Stimulated activated CD4-positive, alpha-beta T cell treated with anti-CD3 and anti-CD28 coated beads, Interleukin-12 subunit alpha, Interleukin-12 subunit beta, amount 100 ng/mL, for 4 hours (primary cell): Measurements from ENCODE around the gene TMEM181.
"Not testable (repeated sequence)": the region's sequence is repeated elsewhere in the genome, so short reads cannot be mapped to it uniquely, and the experiment has no call there.

Experiments
- DNase-seq: peaks from one replicate; pipeline ENCODE4 v3.0.0-alpha.2; 2020

Gene TMEM181

DNA sequence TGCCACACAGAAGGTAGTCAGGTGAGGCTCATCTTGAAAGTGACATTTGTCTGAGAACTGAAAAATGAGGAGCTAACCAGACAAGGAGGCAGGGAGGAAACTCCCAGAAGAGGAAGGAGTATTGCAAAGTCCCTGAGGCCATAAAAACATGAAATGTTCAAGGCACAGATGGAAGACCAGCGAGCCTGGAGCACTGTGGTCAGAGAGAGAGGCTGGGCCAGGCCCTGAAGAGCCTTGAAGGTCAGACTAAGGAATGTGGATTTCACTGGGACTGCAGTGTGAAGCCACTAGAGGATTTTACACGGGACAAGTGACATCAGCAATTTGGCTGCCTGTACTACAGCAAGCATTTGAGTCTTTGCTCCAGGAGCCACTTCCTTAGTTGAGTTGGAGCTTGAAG, 21.1 kb upstream of the TMEM181 start:
- DNase-seq = no peak

DNA sequence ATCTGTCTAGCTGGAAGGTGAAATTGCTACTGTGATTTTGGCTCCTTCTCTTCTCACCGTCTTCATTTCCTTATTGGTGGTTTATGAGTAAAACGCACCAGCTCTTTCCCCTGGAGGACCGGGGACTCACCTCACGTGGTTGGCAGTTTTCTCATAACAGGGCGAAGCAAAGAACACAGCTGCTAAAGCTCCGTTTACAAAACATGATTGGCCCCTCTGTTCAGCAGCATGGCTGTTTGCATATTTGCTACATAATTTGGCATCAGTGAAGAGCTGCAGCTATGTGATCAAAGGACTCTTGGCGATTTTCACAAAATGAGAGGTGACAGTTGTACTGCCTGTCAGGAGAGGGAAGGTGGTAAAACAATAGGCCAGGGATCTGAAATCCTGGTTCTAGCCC, 20.5 kb upstream of the TMEM181 start:
- DNase-seq = no peak

DNA sequence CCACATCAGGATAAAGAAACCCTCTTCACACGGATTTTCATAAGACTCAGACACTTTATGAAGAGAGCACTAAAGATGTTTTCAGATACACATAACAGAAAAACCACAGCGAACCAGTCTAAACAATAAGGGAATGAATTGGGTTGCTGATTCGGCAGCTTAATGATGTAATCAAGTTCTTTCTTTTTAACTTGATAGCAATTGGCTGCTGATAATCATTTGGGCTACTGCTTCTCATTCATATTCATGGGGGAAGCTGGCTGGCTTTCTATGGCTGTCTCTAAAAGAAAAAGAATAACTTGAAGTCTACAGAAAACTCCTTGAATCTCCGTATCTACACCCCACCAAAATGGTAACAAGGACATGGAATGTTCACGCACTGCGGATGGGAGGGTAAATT, 20.0 kb upstream of the TMEM181 start:
- no peak for DNase-seq

DNA sequence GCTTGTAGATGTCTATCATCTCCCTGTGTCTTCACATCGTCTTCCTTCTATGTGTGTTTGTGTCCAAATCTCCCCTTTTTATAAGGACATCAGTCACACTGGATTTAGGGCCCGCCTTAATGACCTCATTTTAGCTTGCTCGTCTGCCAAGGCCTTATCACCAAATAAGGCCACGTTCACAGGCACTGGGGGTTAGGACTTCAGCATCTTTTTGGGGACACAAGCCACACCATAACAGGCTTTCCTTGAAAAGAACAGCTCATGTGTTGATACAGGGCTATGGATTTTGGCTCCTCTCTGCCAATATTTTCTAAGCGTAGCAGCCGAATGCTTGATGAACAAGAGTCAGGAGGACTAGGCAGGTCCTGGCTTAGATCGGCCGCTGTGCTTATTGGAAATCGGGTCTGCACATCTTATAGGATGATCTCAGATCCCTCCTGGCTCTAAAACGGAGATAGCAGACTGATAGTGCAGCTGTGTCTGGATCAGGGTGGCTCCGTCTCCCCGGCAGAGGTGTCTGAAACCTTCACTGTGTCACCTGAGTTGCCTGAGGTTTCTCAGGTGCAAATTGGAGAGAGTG, 16.2 kb upstream of the TMEM181 start:
- no peak for DNase-seq

DNA sequence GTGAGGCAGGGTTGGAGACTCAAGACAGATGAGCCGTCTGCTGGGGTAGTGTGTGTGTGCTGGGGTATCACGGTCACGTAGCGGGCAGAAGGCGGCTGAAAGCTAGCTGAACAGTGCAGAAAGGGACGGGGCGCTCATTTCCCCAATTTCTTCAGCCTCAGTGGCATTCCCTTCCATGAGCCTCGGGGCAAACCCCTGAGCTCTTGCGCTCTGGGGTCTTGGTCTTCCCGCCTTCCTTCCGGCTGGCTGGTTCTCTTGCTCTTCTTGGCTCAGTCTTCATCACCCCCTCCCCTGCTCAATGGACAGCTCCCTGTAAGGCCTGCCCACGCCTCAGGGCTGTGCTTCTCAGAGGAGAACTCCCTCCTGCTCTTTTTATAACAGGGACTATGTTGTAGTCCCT, 15.5 kb upstream of the TMEM181 start:
- DNase-seq = no peak

DNA sequence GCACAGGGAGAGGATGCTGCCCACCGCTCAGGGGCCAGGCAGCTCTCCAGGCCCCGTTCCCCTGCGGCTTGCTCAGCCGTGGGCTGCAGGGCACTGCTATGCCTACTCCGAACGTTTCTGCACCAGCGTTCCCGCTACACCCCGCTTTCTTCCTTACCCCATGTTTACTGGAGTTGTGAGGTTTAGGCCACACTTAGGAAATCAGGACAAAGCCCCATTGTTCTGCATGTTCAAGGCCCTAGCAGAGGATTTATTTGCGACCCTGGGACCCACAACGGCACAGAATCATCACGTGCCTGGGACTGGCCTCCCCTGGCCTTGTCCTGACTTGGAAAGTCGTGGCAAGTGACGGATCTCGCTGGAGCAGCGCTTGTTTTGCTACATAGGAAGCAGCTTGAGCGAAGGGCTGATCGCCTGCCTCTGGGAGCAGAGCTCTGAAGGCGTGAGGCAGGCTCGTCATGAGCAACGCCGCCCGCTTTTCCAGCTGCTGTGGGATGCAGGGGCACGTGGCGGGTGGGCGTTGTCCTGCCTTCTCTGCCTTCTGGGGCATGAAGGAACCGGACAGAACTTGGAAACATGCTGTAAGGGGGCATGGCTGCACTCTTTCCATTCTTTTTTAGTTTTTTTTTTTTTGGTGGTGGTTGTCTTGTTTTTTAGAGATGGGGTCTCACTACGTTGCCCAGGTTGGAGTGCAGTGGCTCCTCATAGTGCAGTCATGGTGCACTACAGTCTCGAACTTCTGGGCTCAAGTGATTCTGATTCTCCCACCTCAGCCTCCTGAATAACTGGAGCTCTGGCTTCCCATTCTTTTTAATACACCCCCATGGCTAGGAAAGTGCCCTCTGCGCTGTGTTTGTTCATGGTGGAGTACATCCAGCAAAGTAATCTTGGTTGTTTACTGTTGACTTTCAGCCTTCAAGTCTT, 14.6 kb upstream of the TMEM181 start:
- no peak for DNase-seq

DNA sequence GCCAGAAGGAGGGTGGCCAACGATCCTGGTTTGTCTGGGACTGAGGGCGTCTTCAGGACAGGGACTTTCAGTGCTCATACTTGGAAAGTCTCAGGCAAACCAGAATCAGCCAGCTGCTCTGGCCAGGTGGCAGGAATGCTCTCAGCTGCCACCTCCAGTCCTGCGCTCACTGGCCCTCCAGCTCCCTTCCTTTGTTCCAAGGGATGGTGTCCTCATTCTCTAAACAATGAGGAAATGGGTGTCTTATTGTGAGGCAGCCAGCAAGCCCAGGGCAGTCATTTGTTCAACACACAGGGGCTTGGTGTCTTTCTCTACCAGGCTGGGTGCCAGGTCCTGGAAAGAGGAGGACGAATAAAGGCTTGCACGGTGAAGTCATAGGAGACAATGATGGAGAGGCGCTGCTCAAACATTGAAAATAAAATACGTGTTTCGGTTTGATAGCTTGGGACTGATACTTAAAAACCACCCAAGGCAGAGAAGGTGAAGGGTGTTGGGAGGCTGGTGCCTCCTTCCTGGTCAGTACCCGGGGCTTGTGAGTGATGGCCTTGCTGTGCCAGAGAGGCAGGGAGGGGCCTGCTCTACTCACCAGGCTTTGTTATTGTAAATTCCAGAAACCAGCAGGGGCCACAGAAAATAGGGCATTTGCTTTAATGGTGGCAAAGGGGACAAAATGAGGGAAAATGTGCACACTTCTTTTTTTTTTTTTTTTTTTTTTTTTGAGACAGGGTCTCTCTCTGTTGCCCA, 11.3 kb upstream of the TMEM181 start:
- no peak for DNase-seq

DNA sequence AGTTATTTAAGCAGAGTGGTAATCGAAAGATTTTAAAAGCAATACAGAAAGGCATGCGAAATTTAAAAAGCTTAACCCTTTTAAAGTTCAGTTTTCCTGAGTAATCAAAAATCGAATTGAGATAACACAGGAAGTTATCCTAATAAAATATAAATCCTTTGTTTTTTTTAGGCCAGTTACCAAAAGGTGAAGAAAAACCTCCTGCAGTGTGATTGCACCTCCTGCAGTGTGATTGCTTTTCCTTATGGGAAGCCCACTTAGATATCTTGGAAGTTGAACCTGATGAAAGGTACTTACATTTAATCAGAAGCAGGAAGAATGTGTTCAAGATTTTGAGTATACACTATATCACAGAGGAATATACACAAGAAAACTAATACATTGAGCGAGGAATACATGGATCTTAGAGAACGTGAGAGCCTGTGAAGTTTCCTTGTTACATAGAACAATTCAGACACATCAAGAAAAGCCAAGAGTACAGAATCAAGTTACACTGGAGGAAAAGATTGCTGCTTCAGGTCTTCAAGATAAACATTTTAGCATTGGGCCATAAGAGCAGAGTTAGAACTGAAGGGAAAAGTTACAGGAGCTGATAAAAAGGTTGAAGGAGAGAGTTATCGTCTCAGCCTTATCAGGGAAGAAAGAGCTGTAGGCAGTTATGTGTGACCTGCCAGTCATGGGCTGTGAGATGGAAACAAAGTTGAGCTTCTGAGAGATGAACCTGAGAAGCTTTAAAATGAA, 7.7 kb upstream of the TMEM181 start:
- no peak for DNase-seq

DNA sequence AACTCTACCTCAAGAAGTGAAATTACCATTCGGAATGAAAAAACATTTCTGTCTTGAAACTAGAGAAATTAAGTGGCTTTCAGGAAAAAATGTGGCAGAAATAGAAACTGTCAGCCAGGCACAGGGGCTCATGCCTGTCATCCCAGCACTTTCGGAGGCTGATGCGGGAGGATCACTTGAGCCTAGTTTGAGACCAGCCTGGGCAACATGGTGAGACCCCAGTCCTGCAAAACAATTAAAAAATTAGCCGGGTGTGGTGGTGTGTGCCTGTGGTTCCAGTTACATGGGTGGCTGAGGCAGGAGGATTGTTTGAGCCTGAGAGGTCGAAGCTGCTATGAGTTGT, 7.1 kb upstream of the TMEM181 start:
- DNase-seq = no peak

DNA sequence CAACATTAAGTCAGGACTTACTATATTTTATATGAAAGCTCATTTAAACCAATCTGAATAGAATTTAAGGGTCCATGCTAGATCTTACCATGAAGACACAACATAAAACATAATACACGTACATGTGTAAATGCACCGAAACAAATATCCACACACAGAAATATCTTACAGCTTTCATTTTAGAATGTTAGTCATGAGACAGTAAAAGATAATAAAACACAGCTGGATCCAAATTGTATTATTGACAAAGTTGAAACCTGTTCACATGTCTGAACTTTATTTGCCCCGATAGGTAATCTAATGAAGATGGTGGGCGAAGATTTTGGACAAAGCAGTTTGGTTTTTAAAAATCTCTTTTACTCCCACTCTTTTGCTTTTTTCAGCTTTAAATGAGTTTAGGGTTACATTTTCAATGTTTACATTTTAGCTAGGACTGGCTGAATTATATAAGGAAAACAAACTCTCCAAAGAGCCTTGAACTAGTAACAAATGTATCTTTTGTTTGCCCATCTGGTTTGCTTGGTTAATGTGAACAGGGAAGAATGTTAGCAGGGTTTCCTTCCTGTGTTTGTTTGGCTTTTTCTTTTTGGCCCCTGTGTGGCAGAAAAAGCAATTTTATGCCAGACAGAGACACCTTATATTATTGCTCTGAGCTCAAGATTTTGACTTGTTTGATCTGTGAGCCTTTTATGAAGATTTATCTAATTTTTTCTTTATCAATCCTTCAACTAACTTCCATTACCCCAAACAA, 5.1 kb upstream of the TMEM181 start:
- DNase-seq = no peak

DNA sequence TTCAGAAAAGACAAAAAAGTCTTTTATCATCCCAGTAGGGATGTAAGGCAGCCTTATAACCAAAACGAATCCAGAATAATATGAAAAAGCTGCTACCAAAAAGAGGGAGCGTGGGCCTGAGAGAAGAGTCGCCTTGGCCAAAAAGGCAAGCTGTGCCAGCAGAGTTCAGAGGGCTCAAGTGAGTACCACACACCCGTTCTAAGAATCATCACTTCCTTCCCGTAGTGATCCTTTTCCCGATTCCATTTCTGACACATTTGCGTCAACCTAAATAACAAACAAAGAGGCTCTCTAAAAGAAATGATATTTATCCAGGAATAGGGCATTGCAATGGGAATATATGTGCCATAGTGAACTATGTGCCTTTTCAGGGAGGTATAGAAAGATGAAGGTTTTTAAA, 3.8 kb upstream of the TMEM181 start:
- DNase-seq = no peak

DNA sequence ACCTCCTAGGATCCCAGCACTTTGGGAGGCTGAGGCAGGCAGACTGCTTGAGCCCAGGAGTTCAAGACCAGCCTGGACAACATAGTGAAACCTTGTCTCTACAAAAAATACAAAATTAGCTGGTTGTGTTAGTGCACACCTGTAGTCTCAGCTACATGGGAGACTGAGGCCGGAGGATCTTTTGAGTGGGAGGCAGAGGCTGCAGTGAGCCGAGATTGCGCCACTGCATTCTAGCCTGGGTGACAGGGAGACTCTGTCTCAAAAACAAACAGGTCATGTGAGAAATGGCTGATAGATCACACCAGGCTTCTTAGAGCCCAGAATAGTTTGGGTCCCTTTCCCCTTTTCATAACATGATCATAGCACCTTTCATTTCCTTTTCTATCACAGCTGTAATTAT, 2.8 kb upstream of the TMEM181 start:
- not testable (repeated sequence) for DNase-seq

DNA sequence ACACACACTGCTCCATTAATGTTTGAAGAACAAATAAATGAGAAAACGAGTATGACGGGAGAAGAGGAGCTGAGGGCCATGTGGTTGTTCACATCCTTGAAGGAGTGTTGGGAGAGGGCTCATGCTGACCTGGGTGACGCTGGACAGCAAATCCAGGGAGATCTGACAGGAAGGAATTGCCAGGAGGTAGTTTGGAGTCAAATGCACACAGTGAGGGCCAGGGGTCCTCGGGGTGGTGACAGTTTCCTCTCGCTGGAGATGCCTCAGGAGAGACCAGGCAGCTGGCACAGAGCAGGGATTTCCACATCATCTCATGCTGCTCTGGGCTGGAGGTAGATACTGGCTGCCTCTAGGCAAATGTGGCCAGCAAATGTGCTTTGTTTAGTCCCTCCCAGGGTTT, 2.0 kb upstream of the TMEM181 start:
- DNase-seq = no peak

DNA sequence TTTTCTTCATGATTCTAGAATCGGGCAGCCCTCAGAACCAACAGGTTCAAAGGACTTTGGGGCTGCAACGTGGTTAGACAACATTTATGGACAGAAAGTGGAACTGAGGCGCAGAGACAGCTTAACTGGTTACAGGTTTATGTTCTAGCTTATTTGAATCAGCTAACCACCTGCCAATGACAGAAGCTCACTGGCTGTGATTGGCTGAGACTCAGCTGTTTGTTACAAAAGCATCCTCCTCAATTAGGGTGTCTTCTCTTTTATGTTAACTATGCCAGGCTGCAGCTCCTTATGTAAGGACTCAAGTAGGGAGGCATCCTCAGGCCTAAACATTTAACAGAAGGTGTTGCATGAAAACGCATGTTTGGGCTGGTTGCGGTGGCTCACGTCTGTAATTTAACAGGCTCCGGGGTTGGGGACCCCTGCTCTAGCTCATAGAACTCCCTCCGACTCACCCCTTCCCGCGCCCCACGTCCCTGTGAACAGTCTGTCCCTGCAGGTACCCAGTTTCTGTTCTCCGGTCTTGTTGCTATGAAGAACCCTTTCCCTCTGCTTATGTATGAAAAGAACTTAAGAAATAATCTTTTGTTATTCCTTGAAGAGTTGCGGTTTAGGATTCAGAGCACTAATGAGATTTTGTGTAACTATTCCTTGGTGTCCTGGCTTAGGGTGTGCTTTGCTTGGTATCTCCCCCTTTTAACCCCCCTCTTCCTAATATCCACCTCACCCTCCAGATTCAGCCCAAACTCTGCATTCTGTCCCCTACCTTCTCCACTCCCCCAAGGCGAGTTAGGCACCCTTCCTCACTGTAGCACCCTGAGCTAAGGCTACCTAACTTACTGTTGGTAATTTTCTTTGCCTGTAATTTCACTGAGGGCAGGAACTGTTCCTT, 1.2 kb upstream of the TMEM181 start:
- DNase-seq = no peak

DNA sequence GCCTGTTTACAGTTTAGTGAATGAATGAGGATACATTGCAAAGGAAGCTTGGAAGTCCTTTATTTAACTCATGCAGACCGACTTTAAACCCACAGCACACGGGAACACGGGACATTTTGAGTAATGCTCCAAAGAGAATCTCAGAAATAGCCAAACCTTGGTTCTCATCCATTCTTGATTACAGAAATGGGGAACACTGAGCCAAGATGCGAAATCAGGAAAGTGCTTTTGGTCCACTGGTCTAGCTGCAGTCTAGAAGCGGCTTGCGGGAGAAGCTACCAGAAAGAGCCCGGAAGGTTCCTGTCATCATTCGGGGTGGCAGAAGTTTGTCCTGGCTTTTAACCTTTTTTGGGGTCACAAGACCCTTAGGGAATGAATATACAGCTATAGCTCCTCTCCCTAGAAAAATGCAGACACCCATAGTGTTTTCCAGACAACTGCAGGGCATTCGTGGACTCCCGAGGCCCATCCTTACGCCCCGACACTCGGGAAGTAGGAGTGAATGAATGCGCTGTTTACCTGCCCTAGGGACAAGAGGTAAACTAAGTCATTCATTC, 475 bp upstream of the TMEM181 start:
- no peak for DNase-seq

DNA sequence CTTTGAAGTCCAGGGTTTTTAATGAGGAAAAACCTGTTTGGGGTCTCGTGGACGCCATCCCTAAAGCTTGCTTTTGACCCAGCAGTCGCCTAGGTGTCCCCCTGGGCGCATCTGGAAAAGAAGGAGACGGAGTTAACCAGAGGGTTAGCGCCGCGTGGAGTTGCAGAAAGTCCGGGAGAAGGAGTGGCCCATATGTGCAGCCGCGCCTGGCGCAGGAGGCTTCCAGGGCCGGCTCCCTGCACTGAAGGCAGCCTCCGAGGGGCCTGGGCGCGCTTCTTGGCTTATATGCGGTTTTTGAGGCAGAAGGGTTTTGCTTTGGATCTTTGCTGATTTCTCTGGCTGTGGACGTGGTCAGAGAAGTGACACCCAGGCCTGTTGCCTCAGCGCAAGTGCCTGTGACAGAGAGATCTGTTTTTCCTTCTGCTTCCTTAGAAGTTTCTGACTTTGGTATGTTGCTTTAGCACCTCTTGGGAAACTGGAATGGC, 987 bp downstream of the TMEM181 start:
- DNase-seq = no peak

DNA sequence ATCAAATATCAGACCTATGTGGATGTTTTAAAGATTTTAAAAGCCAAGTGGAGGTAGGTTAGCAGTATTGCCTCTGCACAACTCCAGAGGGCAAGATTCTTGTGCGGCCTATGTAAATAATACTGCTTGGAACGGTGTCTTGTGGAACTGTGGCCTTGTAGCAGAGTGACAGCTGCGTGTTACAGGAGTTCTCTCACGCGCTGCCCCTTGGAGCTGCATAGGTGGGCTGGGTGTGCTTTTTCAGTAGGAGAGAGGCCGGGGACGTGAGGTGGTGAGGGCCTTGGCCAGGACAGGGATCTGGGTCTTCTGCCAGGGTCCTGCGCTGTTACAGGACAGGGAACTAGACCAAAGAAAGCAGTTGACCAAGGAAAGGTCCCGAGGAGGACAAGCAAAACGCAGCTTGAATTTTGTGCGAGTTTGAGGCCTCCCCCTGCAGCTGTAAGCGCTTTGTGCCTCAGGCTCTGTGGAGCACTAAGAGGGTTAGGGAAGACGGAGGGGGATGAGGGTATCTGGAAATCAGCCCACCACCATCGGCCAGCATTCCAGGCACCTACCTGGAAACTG, 1.5 kb downstream of the TMEM181 start:
- no peak for DNase-seq

DNA sequence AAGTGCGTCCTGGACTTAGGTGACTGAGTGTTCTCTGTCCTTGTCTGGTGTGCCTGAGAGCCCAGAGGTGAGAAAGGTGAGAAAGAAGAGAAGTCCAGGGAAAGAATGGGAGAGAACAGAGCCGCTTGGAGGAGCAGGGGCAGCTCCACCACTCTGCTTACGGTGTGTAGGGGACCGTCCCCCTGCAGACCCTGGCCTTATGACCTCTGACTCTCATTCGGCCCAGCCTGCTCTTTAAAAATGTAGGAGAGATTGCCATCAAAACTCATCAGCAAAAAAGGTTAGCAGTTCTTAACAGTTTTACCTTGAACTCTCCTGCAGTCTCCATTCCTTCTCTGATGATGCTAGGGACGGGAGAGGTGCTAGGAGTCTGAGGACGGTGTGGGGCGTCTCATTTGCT, 2.0 kb downstream of the TMEM181 start:
- no peak for DNase-seq

DNA sequence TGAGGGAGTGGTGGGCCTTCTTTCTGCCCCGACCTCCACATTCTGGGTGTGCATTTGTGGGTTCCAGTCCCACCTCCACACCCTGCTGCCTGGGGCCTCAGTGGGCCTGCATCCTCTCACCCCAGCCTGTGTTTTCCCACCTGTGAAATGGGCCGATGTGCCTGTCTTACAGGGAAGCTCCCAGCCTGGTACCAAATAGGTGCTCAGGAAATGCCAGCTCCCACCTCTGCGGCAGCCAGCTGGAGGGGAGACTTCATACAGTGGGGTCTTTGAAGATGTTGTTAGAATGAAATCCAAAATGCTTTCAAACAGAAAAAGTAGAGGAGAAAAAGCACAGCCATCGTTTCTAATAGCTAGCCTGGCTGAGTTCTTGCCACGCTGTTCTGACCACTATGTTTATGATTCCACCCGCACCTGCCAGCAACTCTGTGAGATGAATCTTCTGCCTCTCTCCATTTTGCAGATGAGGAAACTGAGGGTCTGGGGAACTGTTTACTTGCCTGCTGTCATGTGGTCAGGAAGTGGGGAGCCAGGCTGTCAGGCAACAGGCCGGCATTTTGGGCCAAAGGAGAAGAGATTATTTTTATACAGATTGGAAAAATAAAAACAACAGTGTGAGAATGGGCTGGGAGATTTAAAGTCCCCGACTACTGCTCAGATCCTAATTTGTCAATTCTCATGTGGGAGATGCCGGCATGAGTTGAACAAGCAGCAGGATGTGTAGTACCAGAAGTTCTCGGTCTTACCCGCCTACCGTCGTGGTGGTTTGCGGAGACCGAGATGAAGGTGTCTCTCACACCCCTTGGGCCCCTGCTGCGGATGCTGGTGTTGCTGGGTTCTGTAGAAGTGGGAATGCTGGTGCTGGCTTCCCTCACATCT, 4.6 kb downstream of the TMEM181 start:
- no peak for DNase-seq

DNA sequence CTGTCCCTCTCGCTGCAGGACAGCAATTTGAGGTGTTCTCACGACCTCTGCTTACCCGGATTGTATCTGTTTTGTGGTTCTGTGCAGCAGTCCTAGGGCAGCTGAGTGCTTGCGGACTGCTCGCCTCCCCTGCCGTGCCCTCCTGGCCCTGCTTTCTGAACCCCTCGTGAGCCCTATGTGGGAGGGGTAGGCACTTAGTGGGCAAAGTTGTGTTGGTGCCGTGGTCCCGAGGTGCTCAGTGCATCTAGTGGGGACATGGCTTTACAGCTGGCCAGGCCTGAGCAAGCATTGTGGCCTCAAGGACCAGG, 5.2 kb downstream of the TMEM181 start:
- DNase-seq = no peak
